ENCODE results near the gene CDH26.
A peak's percentile ranks its signal among the peaks of the same experiment; 100 is the strongest.

The CDH26 gene
- 2.8 to 3.6 reads per million in 2 donors for total RNA-seq

DNA sequence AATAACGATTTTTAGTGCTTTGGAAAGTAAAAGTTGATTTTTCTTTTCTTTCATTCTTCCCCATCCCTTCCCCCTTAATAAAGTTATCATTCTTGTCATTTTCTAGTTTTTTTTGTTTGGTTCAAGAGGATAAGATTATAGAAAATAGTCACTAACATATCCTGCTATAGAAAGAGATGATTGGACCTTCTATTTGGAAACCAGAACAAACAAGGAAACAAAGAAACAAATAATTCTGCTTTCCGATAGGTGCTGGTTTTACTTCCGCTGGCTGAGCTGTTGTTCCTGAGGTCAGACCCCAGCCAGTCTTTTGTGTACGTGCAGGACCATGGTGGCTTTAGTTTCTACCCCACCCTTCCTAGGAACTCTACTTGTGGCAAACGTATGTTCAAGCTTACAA lies at the start of gene CDH26:
Gene CDH26 (plus strand): TSS at position 301 of the 400 bp plus-strand sequence. CDS start 304 bp downstream, outside the sequence.
- DNase-seq: no peak

DNA sequence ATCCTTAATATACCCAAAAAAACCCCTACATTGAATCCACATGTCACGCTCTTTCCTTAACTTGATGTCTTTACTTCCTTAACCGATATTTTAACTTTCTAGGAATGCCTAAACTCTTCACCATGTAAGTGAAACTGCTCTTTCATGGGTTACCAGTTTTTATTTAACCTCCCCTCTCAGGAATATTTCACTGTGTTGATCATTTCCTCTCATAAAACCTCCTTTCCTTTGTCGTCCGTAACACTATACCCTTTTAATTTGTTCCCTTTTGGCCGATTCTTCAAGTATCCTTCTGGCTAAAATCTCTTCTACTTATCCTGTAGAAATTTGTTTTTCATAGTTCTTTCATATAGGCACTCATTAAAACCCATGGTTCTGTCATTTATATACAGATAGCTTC lies 49.4 kb upstream of the CDH26 start:
- no peak for DNase-seq

DNA sequence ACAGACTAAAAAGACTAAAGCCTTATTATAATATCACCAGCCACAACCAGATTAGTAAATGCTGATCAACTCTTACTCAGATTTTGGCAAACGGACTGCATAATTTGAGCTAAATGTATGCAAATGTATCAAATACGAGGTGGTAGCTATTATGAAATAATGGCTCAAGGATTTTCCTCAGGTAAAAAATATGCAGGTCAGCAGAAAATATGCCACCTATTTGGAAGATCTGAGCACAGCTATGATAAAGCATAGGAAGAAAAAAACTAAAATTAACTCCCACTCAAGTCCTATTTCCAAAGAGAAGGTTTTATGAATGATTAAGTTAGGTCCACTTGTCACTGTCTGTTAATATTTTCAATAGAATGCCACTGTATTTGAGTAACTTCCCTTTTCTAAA lies 47.2 kb upstream of the CDH26 start:
- DNase-seq: no peak

DNA sequence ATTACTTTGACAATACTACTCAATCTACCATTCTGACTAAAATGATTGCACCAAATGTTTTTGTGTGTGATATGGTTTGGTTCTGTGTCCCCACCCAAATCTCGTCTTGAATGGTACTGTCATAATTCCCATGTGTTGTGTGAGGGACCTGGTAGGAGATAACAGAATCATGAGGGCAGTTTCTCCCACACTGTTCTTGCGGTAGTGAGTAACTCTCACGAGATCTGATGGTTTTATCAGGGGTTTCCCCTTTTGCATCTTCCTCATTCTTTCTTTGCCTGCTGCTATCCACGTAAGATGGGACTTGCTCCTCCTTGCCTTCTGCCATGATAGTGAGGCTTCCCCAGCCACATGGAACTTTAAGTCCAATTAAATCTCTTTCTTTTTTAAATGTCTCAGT lies 45.6 kb upstream of the CDH26 start:
- no peak for DNase-seq

DNA sequence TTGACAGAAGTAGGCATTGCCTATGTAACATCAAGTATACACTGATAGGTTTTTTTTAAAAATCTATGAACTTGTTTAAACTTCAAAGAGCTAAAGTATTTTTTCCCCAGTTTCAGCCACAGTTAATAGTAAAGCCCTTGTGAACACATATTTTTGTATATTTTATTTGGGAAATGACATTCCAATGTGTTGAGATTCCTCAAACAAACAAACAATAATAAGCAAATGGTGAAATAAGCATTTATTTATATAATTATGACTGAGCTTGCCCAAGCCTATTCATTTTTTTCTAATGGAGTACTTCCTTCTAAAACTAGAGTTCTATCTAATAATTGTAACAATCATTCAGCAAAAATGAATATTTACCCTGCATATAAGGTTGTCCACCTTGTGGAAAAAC lies 37.3 kb upstream of the CDH26 start:
- DNase-seq: no peak

DNA sequence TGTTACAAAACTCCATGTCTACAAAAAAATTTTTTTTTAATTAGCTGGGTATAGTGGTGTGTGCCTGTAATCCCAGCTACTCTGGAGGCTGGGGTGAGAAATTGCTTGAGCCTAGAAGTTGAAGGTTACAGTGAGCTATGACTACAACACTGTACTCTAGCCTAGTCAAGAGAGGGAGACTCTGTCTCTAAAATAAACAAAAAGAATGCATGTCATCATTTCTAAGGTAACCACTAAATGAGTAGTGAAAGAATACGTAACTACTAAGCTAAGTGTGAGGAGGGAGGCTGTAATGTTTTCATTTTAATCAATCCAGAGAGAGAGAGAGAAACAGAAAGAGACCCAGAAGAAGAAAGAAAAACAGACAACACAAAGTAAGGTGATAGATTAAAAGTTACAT lies 34.7 kb upstream of the CDH26 start:
- DNase-seq: no peak

DNA sequence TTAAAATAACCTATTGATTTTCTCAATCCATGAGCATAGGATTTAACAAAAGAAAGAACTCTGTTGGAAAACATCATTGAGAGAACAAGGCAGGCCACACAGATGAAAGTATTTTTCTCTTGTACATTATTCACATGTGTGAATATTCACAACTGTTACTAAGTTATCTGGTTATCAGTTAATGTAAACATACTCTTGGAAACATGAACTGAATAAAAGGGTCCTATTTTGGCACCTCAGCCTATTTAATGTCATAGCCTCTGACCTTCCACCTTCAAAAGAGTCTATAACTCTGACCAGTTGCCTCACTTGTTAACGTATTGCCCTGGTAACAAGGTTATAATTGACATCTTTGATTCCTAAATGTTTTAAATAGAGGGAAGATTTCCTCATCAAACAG lies 32.9 kb upstream of the CDH26 start:
- DNase-seq: no peak

DNA sequence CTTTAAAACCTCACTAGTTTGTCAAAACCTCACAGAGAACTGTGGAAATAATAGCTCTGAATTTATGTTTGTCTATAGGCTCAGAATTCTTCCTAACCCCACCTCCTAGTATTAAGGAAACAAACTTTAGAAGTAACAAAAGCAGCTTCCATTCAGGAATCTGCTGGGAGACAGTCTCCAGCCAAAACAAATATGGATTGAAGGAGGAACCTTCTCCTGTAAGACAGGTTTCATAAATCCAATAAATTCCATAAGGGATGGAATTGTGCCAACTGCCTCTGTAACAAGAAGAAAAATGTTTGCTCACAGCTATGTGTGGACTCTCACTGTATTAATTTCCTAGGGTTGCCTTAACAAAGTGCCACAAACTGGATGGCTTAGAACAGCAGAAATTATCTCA lies 32.3 kb upstream of the CDH26 start:
- DNase-seq: no peak

DNA sequence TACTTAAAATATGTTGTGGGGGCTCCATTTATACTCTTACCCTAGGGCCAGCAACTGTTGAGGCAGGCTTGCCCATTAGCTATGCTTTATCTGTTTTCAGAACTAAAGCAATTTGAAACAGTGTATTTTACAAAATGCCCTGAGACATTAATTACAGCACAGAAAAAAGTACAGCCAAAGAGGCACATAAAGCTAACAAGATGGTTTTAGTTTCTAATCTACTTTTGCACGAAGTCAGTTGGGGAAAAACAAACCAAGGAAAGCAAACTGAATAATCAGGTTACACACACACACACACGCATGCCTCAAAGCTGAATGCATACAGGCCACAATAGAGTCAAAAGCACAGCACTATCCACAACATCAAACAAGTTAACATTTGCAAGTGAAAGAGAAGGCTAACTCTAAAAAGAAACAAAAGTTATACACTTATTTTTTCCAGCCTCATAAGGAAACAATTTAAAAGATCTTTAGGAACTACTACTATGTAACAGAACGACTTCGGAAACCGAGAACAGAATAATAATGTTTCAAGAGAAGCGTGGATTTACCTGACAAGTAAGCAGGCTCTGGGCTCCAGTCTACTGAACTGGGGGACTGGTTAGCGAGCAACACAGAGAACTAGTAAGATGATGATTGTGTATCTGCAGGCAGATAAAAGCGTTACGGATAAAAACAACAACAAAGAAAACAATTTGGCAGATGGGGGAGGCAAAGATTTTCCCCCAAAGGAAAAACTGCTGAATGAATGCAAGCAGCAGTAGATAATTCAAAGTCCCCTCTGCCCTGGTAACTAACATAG lies 26.5 kb upstream of the CDH26 start:
- DNase-seq: no peak

DNA sequence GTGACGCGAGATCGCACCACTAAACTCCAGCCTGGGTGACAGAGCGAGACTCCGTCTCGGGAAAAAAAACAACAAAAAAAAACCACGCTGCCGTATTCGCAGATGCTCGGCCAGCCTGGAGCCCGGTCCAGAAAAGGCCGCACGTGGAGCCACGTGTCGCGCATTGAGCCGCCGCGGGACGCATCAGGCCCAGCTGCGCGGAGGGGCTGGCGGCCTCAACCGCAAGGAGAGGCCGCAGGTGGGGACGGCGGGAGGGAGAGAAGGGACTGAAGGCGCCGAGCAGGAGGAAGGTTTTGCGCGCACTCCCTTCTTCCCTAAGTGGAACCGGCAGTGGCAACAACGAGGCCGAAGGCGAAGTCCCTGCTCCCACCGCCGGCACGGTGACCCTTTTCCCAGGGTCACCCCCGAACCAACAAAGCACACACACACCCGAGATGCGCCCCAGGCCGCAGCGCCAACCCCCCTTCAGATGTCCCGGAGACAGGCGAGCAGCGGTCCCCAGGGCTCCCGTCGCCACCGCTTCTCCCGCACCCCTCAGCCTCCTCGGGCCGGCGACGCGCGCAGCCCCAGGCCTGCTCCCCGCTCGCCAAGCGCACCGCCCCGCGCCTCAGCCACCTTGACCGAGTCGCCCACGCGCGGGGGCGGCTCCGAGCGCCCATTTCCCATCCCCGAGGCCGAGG lies 25.5 kb upstream of the CDH26 start:
- DNase-seq: no peak

DNA sequence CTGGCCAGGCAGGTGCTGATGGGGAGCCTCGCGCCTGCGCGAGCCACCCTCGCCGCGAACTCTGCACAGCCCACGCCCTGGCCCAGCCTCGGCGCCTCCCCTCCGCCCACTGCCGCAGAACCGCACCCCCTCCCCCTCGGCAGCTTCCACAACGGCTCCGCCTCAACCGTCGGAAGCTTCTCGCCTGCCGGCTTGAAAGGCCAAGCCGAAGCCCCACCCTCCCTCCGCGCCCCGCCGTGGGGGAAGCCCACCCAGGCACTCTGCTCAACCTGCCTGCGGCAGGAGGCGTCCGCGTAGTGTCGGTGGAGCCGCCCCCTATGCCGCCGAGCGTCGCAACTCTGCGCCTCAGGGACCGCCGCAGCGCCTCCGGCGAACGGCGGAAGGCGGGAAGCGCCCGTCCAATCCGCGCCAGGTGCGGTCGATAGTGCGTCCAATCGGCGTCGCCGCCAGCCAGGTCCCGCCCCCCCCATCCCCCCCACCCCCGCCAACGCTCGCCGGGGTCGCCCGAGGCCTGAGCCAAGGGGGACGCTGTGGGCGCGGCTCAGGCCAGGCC lies 24.9 kb upstream of the CDH26 start, which contains the start of gene SYCP2:
Gene SYCP2 (minus strand): TSS at position 342 of the 553 bp plus-strand sequence. CDS start 11,224 bp downstream, outside the sequence.
- peak; percentile 74 for DNase-seq

DNA sequence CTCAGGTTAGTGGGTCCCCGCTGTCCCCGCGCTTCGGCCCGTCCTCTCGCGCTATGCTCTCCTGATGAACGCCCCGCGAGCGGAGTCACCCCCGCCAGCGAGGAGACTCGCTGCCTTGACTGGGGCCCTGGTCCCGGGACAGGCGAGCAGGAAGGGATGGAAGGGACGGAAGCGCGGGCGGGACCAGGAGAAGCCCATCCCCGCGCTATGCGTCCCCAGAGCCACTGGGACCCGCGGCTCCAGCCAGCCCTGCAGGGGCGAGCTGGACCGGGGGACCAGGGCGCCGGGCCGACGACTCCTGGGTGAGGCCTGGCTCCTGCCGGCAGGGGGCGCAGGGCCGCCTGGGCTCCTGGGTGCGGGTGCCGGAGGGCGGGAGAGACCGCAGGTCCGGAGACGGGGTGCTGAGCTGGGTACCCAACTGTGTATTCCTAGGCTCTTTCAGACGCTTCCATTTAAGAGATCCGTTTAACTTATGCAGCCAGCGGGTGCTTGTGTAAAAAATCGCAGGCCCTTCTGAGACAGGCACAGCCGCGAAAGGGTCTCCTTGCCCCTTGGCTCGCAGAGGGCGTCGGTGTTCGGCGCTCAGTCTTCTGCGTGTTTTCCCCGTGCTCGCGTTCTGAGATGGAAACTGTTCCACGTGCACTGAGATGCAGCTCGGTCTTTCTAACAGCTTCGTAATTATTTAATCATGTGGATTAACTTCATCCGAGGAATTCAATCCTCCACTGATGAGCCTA lies 24.2 kb upstream of the CDH26 start:
- peak; percentile 67 for DNase-seq

DNA sequence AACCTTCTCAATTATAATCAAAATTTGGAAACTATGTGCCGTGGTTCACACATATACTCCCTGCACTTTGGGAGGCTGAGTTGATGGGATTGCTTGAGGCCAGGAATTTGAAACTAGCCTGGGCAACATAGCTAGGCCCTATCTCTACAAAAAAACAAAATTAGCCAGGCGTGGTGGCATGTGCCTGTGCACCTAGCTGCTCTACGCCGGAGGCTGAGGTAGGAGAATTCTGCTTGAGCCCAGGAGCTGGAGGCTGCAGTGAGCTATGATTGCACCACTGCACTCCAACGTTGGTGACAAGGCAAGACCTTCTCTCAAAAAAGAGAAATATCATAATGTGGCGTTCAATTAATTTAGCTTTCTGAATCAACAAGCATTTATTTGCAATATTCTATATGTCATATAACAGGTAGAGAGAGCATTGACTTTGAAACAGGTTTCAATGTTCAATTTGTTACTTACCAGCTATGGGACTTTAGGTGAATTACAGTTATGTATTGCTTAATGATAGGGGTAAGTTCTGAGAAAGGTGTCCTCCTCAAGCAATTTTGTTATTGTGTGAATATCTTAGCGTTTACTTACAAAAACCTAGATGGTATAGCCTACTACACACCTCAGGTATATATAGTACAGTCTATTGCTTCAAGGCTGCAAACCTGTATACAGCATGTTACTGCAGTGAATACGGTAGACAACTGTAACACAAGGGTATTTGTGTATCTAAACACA lies 22.6 kb upstream of the CDH26 start:
- no peak for DNase-seq

DNA sequence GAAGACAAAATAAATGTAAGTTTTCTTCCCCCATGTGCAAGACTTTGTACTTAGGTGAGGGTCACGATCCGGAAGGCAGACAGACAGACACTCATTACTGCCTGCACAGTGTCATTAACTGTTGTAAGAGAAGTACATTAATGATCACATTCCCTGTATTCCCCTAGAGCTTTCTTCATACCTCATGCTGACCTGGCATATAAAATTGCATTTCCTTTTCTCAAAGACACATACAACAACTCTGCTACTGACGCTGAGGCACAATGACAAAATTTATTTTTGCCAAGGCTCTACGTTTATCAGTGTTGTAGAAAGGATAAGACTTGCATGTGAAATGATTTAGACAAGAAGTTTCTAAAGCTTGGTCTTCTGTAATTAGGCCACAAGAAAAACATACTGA lies 21.8 kb upstream of the CDH26 start:
- DNase-seq: no peak

DNA sequence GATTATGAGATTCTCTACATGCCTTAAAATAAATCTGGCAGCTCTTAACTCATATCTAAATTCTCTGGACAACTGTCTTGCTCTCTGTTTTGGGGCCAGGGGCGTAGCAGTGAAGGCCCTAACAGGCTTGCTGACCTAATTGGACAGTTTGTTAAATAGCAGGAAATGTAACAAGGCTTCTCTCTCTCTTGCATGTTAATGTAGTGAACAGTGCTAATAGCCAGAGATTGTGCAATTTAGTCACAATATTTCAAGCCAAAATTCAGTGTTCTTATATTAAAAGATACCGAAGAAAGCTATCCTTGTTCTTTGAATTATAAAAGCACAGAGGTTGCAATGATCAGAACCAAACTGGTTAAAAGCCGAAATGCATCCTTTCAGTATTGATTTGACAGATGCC lies 21.1 kb upstream of the CDH26 start:
- DNase-seq: no peak

DNA sequence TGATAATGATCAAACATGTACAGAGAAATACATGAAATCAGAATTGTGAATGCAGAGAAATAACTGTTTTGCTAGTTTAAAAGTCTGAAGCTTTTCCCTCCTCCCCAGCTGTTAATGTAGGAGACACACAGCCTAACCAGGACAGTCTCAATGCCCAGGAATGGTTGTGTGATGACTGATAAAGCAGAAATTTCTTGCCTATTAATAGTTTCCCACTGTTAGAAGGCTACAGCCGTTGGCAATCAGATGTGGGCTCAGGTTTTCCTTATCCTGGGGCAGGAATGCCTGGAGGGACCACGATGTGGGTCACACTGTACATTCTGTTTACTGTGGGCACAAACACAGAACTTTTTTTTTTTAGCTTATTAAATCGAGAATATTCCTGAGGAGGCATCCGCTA lies 20.0 kb upstream of the CDH26 start:
- no peak for DNase-seq

DNA sequence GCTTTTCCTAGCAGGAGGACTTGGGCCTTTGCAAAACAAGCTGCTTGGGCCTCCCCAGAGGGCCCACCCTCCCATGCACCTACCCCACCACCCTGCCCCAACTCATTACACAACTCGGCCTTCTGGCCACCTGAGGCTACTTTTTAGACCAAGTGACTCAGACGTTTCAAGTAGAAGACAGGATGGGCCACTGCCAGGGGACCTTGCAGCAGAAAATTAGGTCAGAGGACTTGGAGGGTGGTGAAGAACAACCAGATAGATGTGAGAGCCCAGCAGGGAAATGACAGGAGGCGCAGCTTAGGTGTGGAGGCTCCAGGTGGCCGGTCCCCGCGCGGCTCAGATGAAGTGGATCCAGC lies 19.5 kb upstream of the CDH26 start:
- no peak for DNase-seq

DNA sequence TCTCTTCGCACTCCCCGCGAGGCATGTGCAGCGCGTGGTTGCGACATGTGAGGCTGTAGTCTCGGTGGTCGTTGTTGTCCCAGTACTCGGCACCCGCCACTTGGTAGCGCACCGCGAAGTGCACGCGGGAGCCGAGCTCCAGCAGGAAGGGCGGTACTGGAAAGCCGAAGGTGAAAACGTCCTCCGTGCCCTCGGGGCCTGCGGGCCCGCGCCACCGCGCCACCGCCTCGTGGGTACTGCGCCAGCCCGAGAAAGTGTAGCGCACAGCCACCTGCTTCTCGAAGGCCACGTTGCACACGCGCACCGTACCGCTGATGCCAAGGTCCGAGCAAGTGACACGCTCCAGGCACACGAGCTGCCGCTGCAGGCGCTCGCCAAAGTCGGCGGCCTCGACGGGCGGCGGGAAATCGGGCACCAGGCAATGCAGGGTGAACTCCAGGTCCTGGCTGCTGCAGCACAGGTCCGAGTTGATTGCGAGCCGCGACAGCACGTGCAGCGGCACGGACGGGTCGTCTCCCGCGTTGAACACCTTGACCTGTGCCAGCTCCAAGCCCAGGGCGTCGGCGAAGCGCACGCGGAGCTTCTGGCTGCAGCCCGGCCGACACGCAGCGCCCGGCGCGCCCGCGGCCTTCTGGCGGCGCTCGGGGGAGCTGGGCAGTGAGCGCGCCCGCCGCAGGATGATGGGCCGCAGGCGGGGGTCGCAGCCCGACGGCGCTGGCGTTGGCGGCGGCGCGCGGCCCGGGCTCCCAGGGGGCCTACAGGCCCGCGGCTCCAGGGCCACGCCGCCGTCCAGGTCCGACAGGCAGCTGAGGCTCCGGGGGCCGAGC lies 19.0 kb upstream of the CDH26 start:
- DNase-seq: no peak

DNA sequence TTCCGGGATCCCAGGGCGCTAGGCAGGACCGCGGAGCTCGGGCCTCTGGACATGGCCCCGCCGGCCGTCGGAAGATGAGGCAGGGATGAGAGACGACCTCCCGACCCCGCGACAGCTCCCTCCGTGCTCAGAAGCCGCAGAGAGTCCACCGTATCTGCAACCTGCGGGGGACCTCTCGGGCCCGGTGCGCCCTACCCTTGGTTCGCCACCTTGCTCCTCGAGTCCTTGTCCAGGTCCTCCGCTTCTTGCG lies 18.4 kb upstream of the CDH26 start:
- DNase-seq: no peak

DNA sequence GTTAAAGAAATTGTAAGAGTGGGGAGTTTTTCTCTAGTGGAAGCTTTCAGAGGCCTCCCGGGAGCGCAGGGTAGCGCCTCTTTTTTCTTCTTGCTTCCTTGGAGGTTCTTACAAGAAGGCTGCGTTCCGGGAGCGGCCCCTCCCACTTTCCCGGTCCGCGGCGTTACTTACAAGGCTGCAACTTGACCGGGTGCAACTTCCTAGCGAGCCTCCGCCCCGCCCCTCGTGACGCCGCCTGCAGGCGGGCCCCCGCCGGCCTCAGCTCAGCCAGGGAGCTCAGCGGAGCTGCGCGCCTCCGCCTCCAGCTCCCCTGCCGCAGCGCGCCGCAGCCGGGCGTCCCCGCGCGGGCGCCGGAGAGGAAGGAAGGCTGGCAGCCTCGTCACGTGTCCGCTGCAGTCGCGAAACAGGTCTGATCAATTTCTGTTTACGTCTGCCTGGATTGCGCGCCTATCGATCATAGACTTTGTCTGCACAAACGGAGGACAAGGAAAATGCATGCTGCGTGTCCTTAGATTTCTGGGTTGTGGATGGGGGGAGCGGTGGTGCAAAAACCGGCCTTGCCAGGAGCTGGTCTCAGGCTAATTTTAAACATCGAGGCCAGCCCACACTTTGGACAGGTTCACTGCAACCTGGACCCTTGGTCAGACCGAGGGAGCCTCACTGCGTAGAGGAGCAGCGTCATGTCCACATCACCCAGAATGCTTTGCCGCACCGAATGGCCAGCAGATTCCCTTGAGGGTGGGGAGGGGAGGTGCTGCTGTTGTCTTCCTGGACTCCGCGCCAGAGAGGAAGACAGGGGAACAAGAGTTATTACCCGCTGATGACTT lies 17.9 kb upstream of the CDH26 start, which contains the start of the genes FAM217B and PPP1R3D:
Gene FAM217B (plus strand): TSS at position 261 of the 827 bp plus-strand sequence. CDS start 3,555 bp downstream, outside the sequence.
Gene PPP1R3D (minus strand): TSS at position 177 of the 827 bp plus-strand sequence. CDS start 374 bp downstream, outside the sequence.
- DNase-seq: peak; percentile 85

DNA sequence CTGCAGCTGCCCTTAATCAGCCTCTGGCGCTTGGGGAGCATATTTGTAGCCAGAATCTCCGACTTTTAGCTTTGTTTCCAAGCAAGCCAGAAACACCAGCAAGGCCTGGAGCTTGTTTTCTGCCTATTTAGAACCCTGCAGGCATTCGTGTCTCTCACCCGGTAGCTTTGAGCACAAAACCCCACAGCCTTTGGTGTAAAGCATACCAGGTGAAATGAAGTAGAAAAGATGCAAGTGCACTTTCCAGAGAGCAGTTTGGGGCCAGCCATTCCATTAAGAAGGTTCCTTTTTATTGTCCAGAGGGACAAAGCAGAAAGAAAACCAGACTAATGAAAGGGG lies 17.3 kb upstream of the CDH26 start:
- DNase-seq: no peak

All from activated gamma-delta T cell (primary cell).